ENCODE data around the gene COX19. TPM values are rescaled to one million over a fixed set of nuclear protein-coding genes. Genes with fewer than 3 reads are reported as not detected.

Gene COX19
- total RNA-seq, 4 donors from 2014 or later = 2.6 to 32.5 (median 20.1) TPM

- Histone ChIP-seq H3K9me3 (no peaks in the 10 kb centered on the region), H3K4me3 (no peak overlapping the region), H3K36me3 (no peaks in the 10 kb centered on the region), H3K27me3 (no peaks in the 10 kb centered on the region), H3K4me1 (no peaks in the 10 kb centered on the region), H3K27ac (no peak overlapping the region)
- DNase-seq = no peak
- no peak for TF ChIP-seq POLR2A (IDR thresholded peaks at IDR 0.05)
- no peak for TF ChIP-seq CTCF (IDR thresholded peaks at IDR 0.05)
- intact Hi-C loops (cut with DNase I; ENCODE audit: low total_unique reads) = no loop called here
Observed at GRCh38 chr7:997404-998395, 22.4 kb upstream of the COX19 start.

- H3K9me3 ChIP-seq = no peaks in the 10 kb centered on the region
- H3K27me3 ChIP-seq = no peaks in the 10 kb centered on the region
- intact Hi-C loops (cut with DNase I; ENCODE audit: low total_unique reads) = no loop called here
- DNase-seq = no peak
- no peaks in the 10 kb centered on the region for H3K36me3 ChIP-seq
- H3K4me3 ChIP-seq = no peak overlapping the region
- no peak for TF ChIP-seq POLR2A (IDR thresholded peaks at IDR 0.05)
- no peak overlapping the region for H3K27ac ChIP-seq
- H3K4me1 ChIP-seq = no peaks in the 10 kb centered on the region
Observed at GRCh38 chr7:996079-996872, 20.9 kb upstream of the COX19 start.

- H3K4me3 ChIP-seq = no peak overlapping the region
- TF ChIP-seq CTCF (IDR thresholded peaks at IDR 0.05) (no peak), POLR2A (IDR thresholded peaks at IDR 0.05) (no peak)
- no peaks in the 10 kb centered on the region for H3K36me3 ChIP-seq
- no peaks in the 10 kb centered on the region for H3K27me3 ChIP-seq
- no peaks in the 10 kb centered on the region for H3K9me3 ChIP-seq
- intact Hi-C loops (cut with DNase I; ENCODE audit: low total_unique reads) = no loop called here
- no peaks in the 10 kb centered on the region for H3K4me1 ChIP-seq
- DNase-seq = no peak
- no peak overlapping the region for H3K27ac ChIP-seq
Observed at GRCh38 chr7:995571-995970, 20.2 kb upstream of the COX19 start.

- H3K4me1 ChIP-seq = no peaks in the 10 kb centered on the region
- H3K27ac ChIP-seq = no peak overlapping the region
- H3K4me3 ChIP-seq = no peak overlapping the region
- H3K27me3 ChIP-seq = no peaks in the 10 kb centered on the region
- TF ChIP-seq CTCF (IDR thresholded peaks at IDR 0.05) (no peak), POLR2A (IDR thresholded peaks at IDR 0.05) (no peak)
- H3K36me3 ChIP-seq = no peaks in the 10 kb centered on the region
- no peaks in the 10 kb centered on the region for H3K9me3 ChIP-seq
- DNase-seq = no peak
- intact Hi-C loops (cut with DNase I; ENCODE audit: low total_unique reads) = loop anchor here (5.0 kb wide), 1 partner anchor 143 kb away; a partner anchor contains a TSS
Observed at GRCh38 chr7:994592-995308, 19.4 kb upstream of the COX19 start.

Measured in uterus (tissue), 4 donors.